SK-N-MC (cell line): ENCODE results near the gene TARBP2.

Source experiments
- EZH2 ChIP-seq: fragments of 200-600 bp; sonication (generic); IDR thresholded peaks from one replicate; pipeline ENCODE4 v1.6.1; 2017; ENCODE audit warnings: antibody characterized with exemption
- POLR2AphosphoS5 ChIP-seq: IDR thresholded peaks from 2 replicates; pipeline ENCODE4 v1.6.1; 2012; ENCODE audit warnings: mild to moderate bottlenecking, low read depth, low read length, borderline replicate concordance

GRCh38 chr12:53480491-53481442, 20.3 kb upstream of the TARBP2 start:
- TF ChIP-seq POLR2AphosphoS5 (peak; percentile 40; the same call in 1 of the 2 replicates), EZH2 (no peak)
